ENCODE measurements around the gene PLEKHM1.
"Not testable (repeated sequence)": the region's sequence is repeated elsewhere in the genome, so short reads cannot be mapped to it uniquely, and the experiment has no call there.

The PLEKHM1 gene

GRCh38 chr17:45490615-45491433, at the start of gene PLEKHM1:
PLEKHM1 (minus strand) TSS chr17:45490721; CDS start chr17:45482484, 8,237 bp downstream.
- peak; percentile 82 to 83 for DNase-seq

DNA sequence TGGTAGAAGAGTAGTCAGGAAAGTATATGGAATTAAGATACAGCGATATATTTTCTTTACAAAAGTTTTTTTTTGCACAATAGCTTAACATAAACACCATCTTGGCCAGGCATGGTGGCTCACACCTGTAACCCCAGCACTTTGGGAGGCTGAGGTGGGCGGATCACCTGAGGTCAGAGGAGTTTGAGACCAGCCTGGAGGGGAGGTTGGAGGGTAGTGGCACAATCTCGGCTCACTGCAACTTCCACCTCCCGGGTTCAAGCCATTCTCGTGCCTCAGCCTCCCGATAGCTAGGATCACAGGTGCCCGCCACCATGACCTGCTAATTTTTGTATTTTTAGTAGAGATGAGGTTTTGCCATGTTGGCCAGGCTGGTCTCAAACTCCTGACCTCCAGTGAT, 47.6 kb upstream of the PLEKHM1 start:
- DNase-seq = not testable (repeated sequence)

GRCh38 chr17:45506072-45506471, 15.6 kb upstream of the PLEKHM1 start:
- DNase-seq = not testable (repeated sequence)

- DNase-seq = not testable (repeated sequence)
Observed at GRCh38 chr17:45505183-45505582, 14.7 kb upstream of the PLEKHM1 start.

GRCh38 chr17:45501092-45501707, 10.7 kb upstream of the PLEKHM1 start:
- DNase-seq = not testable (repeated sequence)

DNA sequence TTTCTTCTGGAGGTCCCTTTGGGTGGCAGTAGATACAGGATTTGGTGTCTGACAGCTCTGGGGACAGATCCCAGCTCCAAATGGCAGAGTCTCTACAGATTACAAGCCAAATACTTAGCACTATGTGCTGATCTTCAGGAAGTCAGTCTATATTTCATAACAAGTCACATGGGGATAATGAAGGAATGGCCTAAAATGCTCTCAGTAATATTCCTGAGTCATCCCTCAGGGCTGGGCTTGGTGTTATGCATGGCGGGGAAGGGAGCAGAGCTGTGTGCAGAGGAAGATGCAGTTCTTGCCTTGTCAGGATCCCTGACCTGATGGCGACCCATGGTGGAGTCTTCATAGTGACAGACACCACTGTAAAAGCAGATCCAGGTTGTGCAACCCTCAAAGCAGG, 10.0 kb upstream of the PLEKHM1 start:
- not testable (repeated sequence) for DNase-seq

DNA sequence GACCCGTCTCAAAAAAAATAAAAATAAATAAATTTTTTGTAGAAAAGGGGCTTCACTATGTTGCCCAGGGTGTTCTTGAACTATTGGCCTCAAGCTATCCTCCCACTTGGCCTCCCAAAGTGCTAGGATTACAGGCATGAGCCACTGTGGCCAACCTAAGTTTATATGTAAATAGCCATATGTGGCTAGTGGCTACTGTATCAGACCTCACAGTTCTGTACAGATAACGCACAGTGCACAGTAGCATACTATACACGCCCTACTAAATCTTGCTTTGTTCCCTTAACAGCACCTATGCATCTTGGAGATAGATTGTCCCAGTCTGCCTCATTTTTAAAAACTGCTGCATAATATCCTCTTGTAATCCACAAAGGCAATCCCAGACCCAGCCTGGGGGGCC, 8.7 kb upstream of the PLEKHM1 start:
- DNase-seq = not testable (repeated sequence)

- DNase-seq = not testable (repeated sequence)
Observed at GRCh38 chr17:45498377-45498776, 7.9 kb upstream of the PLEKHM1 start.

DNA sequence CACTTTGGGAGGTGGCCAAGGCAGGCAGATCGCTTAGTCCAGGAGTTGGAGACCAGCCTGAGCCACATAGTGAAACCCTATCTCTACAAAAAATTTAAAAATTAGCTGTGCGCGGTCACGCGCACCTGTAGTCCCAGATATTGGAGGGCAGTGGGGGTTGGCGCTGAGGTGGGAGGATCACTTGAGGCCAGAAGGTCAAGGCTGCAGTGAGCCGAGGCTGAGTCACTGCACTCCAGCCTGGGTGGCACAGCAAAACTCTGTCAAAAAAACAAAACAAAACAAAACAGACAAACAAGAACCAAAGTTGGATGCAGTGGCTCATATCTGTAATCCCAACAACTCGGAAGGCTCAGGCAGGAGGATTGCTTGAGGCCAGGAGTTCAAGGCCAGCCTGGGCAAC, 6.9 kb upstream of the PLEKHM1 start:
- DNase-seq = not testable (repeated sequence)

DNA sequence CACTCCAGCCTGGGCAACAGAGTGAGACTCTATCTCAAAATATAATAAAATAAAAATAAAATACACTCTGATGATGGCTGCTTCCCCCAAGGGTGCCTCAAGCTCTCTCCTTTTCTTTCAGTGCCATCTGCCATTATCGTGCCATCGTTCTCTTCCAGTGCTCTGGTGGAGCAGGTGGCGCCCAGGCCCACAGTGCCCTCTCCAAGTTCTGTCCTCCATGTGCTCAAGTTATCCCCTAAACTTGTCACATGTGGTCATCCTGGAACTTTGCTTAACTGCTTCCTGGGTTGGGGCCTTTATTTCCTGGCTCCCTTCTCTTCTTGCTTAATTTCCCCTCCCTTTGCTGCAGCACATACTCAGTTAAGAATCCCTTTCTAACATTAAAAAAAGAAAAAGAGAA, 6.0 kb upstream of the PLEKHM1 start:
- DNase-seq = not testable (repeated sequence)

GRCh38 chr17:45494556-45494955, 4.0 kb upstream of the PLEKHM1 start:
- peak in 1 of 2 donors; percentile 24 for DNase-seq

DNA sequence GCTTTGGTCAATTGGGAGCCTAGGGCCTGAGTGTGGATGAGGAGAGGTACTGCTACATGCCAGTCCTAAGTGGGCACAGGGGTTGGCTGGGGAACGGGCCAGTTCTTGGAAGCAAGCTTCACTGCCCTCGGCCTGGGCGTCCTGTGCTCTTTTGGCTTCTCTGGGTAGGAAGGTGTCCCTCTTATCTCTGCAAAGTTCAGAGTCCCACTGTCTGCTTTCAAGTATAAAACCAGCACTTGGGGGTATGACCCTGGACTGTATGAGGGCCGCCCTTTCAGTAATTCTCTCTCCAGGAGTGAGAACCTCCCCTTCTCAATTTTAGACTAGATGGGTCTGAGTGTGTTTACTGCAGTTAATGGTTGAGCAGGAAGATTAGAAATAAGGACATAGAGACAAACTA, 1.6 kb upstream of the PLEKHM1 start:
- not testable (repeated sequence) for DNase-seq

- peak in 1 of 2 donors; percentile 20 for DNase-seq
Observed at GRCh38 chr17:45490198-45490597, 323 bp downstream of the PLEKHM1 start.

GRCh38 chr17:45487704-45488103, 2.8 kb downstream of the PLEKHM1 start:
- peak in 1 of 2 donors; percentile 43 for DNase-seq

GRCh38 chr17:45483591-45484216, 6.8 kb downstream of the PLEKHM1 start:
- not testable (repeated sequence) for DNase-seq

DNA sequence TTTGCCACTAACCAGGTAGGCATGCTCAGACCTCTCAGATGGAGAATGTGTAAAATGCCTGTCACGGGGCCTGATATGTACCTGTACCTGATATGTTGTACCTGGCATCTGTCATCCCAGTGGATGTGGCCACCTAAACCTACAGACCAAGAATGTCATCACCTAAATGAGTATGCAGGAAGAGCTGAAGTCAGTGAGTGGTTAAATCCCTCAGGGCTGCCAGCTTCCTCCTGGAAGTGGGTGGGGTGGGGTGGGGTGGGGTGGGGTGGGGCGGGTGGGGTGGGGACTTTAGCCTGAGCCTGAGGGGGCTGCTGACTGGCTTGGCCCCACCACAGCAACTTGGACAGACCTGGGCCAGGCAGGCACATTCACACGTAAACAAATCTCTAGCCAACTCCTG, 7.3 kb downstream of the PLEKHM1 start:
- DNase-seq = not testable (repeated sequence)

DNA sequence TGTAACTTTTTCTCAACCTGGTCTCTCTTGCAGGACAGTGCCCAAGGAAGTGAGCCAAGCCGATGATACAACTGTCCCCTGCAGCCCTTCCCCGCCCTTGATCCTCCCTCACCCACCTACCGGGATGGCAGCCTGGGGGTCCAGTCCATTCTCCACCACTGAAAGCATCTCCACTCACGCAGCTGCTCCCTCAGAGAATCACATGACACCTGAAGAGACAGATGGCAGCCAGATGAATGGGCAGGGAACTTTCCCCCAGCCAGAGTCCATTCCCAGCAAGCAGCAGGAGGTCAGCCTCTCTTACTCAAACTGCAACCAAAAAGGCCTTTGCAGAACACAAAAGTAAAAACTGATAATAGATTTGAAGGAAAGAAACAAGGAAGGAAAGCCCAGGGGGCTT, 8.2 kb downstream of the PLEKHM1 start:
- not testable (repeated sequence) for DNase-seq

GRCh38 chr17:45475436-45475835, 15.1 kb downstream of the PLEKHM1 start:
- not testable (repeated sequence) for DNase-seq

GRCh38 chr17:45472249-45472648, 18.3 kb downstream of the PLEKHM1 start:
- not testable (repeated sequence) for DNase-seq

DNA sequence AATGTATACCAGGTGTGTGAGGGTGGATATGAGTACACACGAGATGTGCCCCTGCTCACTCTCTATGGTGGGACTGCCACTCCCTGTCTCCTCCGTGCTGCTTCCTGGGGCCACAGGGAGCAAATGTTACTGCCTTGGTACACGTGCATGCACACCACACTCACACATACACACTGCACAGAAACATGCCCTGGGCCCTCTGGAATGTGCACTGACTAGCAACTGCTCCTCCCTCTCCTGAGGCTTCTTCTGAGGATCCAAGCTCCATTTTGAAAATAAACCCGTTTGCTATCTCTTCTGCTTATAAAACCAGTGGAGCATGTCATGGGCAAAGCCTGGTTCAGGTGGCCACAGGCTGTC, 21.3 kb downstream of the PLEKHM1 start:
- not testable (repeated sequence) for DNase-seq

GRCh38 chr17:45468293-45469203, 22.0 kb downstream of the PLEKHM1 start:
- not testable (repeated sequence) for DNase-seq

DNA sequence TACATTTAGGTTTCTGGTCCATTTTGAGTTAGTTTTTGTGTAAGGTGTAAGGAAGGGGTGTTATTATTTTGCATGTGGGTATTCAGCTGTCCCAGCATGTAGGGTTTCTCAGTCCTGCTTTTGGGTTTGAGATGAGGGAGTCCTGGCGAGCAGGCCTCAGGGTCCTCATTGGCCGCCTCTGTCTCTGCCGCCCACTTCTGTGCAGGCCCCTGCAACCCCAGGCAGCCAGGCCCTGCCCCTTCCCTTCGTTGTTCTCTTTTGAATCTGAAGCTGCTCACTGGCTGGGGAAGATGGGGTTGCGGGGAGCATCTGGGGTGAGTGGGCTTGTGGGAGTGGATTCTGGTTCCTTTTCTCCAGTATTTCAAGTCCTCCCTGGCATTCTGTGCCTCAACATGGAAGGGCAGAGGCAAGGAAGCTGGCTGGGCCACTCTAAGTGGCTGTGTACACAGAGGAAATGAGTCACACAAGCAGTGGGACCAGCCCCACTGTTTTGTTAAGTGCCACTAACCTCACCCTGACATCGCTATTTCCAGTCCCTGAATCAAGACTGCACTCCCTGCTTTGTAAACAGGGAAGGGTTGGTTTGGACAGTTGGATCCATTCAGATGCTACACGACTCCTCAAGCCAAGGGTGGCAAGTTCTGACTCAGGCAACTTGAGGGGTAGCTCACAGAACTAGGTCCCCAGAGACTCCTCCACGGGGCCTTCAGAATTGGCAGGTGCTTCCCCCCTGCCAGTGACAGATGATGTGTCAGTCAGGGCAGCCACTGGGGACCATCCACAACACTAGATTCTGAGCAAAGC, 28.8 kb downstream of the PLEKHM1 start:
- DNase-seq = peak; percentile 14 to 62

All from CD4-positive, alpha-beta T cell treated with Interleukin-4 for 1 hour (primary cell).